Activated CD8-positive, alpha-beta memory T cell treated with anti-CD3 and anti-CD28 coated beads, Interleukin-2, amount 10 ng/mL, durations not matched to agents 7 days and 5 days (primary cell): ENCODE data around the gene VPS13A. TPM values are rescaled to one million over a fixed set of nuclear protein-coding genes. Genes with fewer than 3 reads are reported as not detected.
"Not testable (repeated sequence)": the region's sequence is repeated elsewhere in the genome, so short reads cannot be mapped to it uniquely, and the experiment has no call there.

Experiments used
- ATAC-seq: fragments of 150-1000 bp; cut with Tn5 transposase; one replicate; pipeline ENCODE4 v1.10.0; 2021; ENCODE audit warnings: moderate library complexity
- CTCF ChIA-PET: fragments of 350-600 bp; sonication (Branson Sonifier 250); formaldehyde crosslinking; loops from one replicate; lab custom pipeline; 2021; ENCODE audit warnings: antibody characterized with exemption; lab: Charles Lee
- DNase-seq: peaks from one replicate; pipeline ENCODE4 v3.0.0-alpha.2; 2020
- H3K27ac Mint-ChIP-seq: one replicate; pipeline ENCODE4 v1.8.0; 2021; ENCODE audit warnings: mild to moderate bottlenecking, mixed read lengths
- H3K27me3 Mint-ChIP-seq: one replicate; pipeline ENCODE4 v1.8.0; 2021; ENCODE audit warnings: mixed read lengths
- H3K36me3 Mint-ChIP-seq: one replicate; pipeline ENCODE4 v1.8.0; 2021; ENCODE audit warnings: mild to moderate bottlenecking, mixed read lengths
- H3K4me1 Mint-ChIP-seq: one replicate; pipeline ENCODE4 v1.8.0; 2021; ENCODE audit warnings: mixed read lengths
- H3K4me3 Mint-ChIP-seq: one replicate; pipeline ENCODE4 v1.8.0; 2021; ENCODE audit warnings: mild to moderate bottlenecking, moderate library complexity, mixed read lengths
- H3K9me3 Mint-ChIP-seq: one replicate; pipeline ENCODE4 v1.8.0; 2022; ENCODE audit warnings: low read depth, mixed read lengths
- total RNA-seq, 2 experiments: library from RNA; stranded (reverse); gene quantifications; one replicate each; pipeline ENCODE4 v1.2.3, GENCODE V29; 2021

The VPS13A gene
- total RNA-seq, 2 experiments from 2014 or later = 43.6 to 53.8 TPM

- Mint-ChIP-seq H3K9me3 (no peaks in the 10 kb centered on the region), H3K4me1 (no peaks in the 10 kb centered on the region), H3K27ac (no peak overlapping the region)
Observed at GRCh38 chr9:77215874-77216273, 38.5 kb downstream of the VPS13A start.

GRCh38 chr9:77218612-77219011 lies 41.3 kb downstream of the VPS13A start:
- Mint-ChIP-seq H3K4me3 (no peak overlapping the region), H3K27ac (no peak overlapping the region), H3K4me1 (no peaks in the 10 kb centered on the region), H3K9me3 (no peaks in the 10 kb centered on the region), H3K36me3 (peaks cover 18% of the 10 kb centered on the region), H3K27me3 (no peaks in the 10 kb centered on the region)
- DNase-seq (no peak), ATAC-seq (no peak)
- CTCF ChIA-PET = no interaction called here

More at GRCh38 chr9:77215874-77216273, 38.5 kb downstream of the VPS13A start:
- CTCF ChIA-PET = interaction anchor here (1.0 to 2.1 kb wide), 3 partner anchors 10 to 51 kb away, joined by 3 to 5 read pairs (median 3); no protein-coding TSS in a partner anchor
- no peak for ATAC-seq
- peaks cover 12% of the 10 kb centered on the region for H3K36me3 Mint-ChIP-seq
- no peak for DNase-seq
- no peak overlapping the region for H3K4me3 Mint-ChIP-seq
- H3K27me3 Mint-ChIP-seq = no peaks in the 10 kb centered on the region

- no peak overlapping the region for H3K4me3 Mint-ChIP-seq
- no peak for DNase-seq
- H3K27ac Mint-ChIP-seq = no peak overlapping the region
- CTCF ChIA-PET = no interaction called here
- no peaks in the 10 kb centered on the region for H3K27me3 Mint-ChIP-seq
- no peaks in the 10 kb centered on the region for H3K4me1 Mint-ChIP-seq
- peaks cover 28% of the 10 kb centered on the region for H3K36me3 Mint-ChIP-seq
- no peaks in the 10 kb centered on the region for H3K9me3 Mint-ChIP-seq
- no peak for ATAC-seq
Observed at GRCh38 chr9:77221431-77221830, 44.1 kb downstream of the VPS13A start.

GRCh38 chr9:77224746-77225312 lies 47.5 kb downstream of the VPS13A start:
- no peaks in the 10 kb centered on the region for H3K27me3 Mint-ChIP-seq
- DNase-seq (no peak), ATAC-seq (no peak)
- H3K27ac Mint-ChIP-seq = no peak overlapping the region
- CTCF ChIA-PET = no interaction called here
- no peaks in the 10 kb centered on the region for H3K9me3 Mint-ChIP-seq
- no peak overlapping the region for H3K4me3 Mint-ChIP-seq
- no peaks in the 10 kb centered on the region for H3K4me1 Mint-ChIP-seq
- peaks cover 44% of the 10 kb centered on the region for H3K36me3 Mint-ChIP-seq

- no peaks in the 10 kb centered on the region for H3K4me1 Mint-ChIP-seq
- CTCF ChIA-PET = no interaction called here
- no peak overlapping the region for H3K27ac Mint-ChIP-seq
- H3K4me3 Mint-ChIP-seq = no peak overlapping the region
- H3K9me3 Mint-ChIP-seq = no peaks in the 10 kb centered on the region
- DNase-seq (no peak), ATAC-seq (no peak)
- H3K27me3 Mint-ChIP-seq = no peaks in the 10 kb centered on the region
- peaks cover 43% of the 10 kb centered on the region for H3K36me3 Mint-ChIP-seq
Observed at GRCh38 chr9:77236693-77237092, 59.4 kb downstream of the VPS13A start.

- H3K9me3 Mint-ChIP-seq = no peaks in the 10 kb centered on the region
- no peaks in the 10 kb centered on the region for H3K27me3 Mint-ChIP-seq
- H3K4me1 Mint-ChIP-seq = no peaks in the 10 kb centered on the region
- DNase-seq = no peak
- H3K36me3 Mint-ChIP-seq = peaks cover 38% of the 10 kb centered on the region
- H3K27ac Mint-ChIP-seq = no peak overlapping the region
- CTCF ChIA-PET = no interaction called here
- no peak overlapping the region for H3K4me3 Mint-ChIP-seq
- no peak for ATAC-seq
Observed at GRCh38 chr9:77237896-77238295, 60.6 kb downstream of the VPS13A start.

- H3K27ac Mint-ChIP-seq = no peak overlapping the region
- H3K4me1 Mint-ChIP-seq = peaks cover under 1% of the 10 kb centered on the region
- no peak for ATAC-seq
- H3K27me3 Mint-ChIP-seq = no peaks in the 10 kb centered on the region
- no peak for DNase-seq
- H3K9me3 Mint-ChIP-seq = no peaks in the 10 kb centered on the region
- CTCF ChIA-PET = no interaction called here
- H3K4me3 Mint-ChIP-seq = no peak overlapping the region
- H3K36me3 Mint-ChIP-seq = peaks cover 32% of the 10 kb centered on the region
Observed at GRCh38 chr9:77251050-77251449, 73.7 kb downstream of the VPS13A start.

- no peaks in the 10 kb centered on the region for H3K9me3 Mint-ChIP-seq
- CTCF ChIA-PET = no interaction called here
- H3K4me3 Mint-ChIP-seq = no peak overlapping the region
- no peak for DNase-seq
- peaks cover 2% of the 10 kb centered on the region for H3K4me1 Mint-ChIP-seq
- no peak for ATAC-seq
- H3K36me3 Mint-ChIP-seq = peaks cover 40% of the 10 kb centered on the region
- H3K27ac Mint-ChIP-seq = no peak overlapping the region
- no peaks in the 10 kb centered on the region for H3K27me3 Mint-ChIP-seq
Observed at GRCh38 chr9:77257275-77257674, 79.9 kb downstream of the VPS13A start.

GRCh38 chr9:77261605-77262004 lies 84.3 kb downstream of the VPS13A start:
- Mint-ChIP-seq H3K4me3 (no peak overlapping the region), H3K4me1 (no peaks in the 10 kb centered on the region), H3K27ac (no peak overlapping the region), H3K9me3 (peaks cover 11% of the 10 kb centered on the region), H3K36me3 (peaks cover 51% of the 10 kb centered on the region), H3K27me3 (no peaks in the 10 kb centered on the region)
- DNase-seq (no peak), ATAC-seq (no peak)
- CTCF ChIA-PET = no interaction called here

GRCh38 chr9:77267762-77268161 lies 90.4 kb downstream of the VPS13A start:
- ATAC-seq, H3K27ac Mint-ChIP-seq, H3K4me1 Mint-ChIP-seq, CTCF ChIA-PET, H3K4me3 Mint-ChIP-seq, DNase-seq, H3K27me3 Mint-ChIP-seq: not testable (repeated sequence)
- peaks cover 12% of the 10 kb centered on the region for H3K9me3 Mint-ChIP-seq
- H3K36me3 Mint-ChIP-seq = peaks cover 53% of the 10 kb centered on the region

- Mint-ChIP-seq H3K27me3 (no peaks in the 10 kb centered on the region), H3K36me3 (peaks cover 28% of the 10 kb centered on the region), H3K9me3 (peaks cover 2% of the 10 kb centered on the region), H3K4me1 (no peaks in the 10 kb centered on the region), H3K4me3 (no peak overlapping the region), H3K27ac (no peak overlapping the region)
- DNase-seq (no peak), ATAC-seq (no peak)
- CTCF ChIA-PET = interaction anchor here (0.8 kb wide), 1 partner anchor 163 kb away, joined by 3 read pairs; no protein-coding TSS in a partner anchor
Observed at GRCh38 chr9:77271023-77271690, 93.8 kb downstream of the VPS13A start.

- CTCF ChIA-PET = no interaction called here
- Mint-ChIP-seq H3K27ac (no peak overlapping the region), H3K36me3 (peaks cover 13% of the 10 kb centered on the region), H3K27me3 (no peaks in the 10 kb centered on the region), H3K4me1 (no peaks in the 10 kb centered on the region), H3K4me3 (no peak overlapping the region), H3K9me3 (no peaks in the 10 kb centered on the region)
- DNase-seq = no peak
- ATAC-seq = no peak
Observed at GRCh38 chr9:77276799-77277198, 99.5 kb downstream of the VPS13A start.

- CTCF ChIA-PET = no interaction called here
- Mint-ChIP-seq H3K4me1 (no peaks in the 10 kb centered on the region), H3K4me3 (no peak overlapping the region), H3K27ac (no peak overlapping the region), H3K27me3 (no peaks in the 10 kb centered on the region), H3K9me3 (no peaks in the 10 kb centered on the region), H3K36me3 (peaks cover 17% of the 10 kb centered on the region)
- no peak for ATAC-seq
- DNase-seq = no peak
Observed at GRCh38 chr9:77277719-77278118, 100.4 kb downstream of the VPS13A start.

- Mint-ChIP-seq H3K9me3 (peaks cover 9% of the 10 kb centered on the region), H3K4me3 (no peak overlapping the region), H3K27me3 (no peaks in the 10 kb centered on the region), H3K36me3 (peaks cover 45% of the 10 kb centered on the region), H3K27ac (no peak overlapping the region), H3K4me1 (no peaks in the 10 kb centered on the region)
- DNase-seq (no peak), ATAC-seq (no peak)
- CTCF ChIA-PET = no interaction called here
Observed at GRCh38 chr9:77283991-77284390, 106.7 kb downstream of the VPS13A start.
